Chondrocyte (in vitro differentiated cells): ENCODE measurements around the gene RASSF10. TPM values are rescaled to one million over a fixed set of nuclear protein-coding genes. Genes with fewer than 3 reads are reported as not detected.

Experiments
- DNase-seq: peaks from one replicate; pipeline ENCODE4 v3.0.0; 2021; ENCODE audit warnings: mixed read lengths, low spot score
- H3K27ac Mint-ChIP-seq: one replicate; pipeline ENCODE4 v1.8.0; 2021; ENCODE audit warnings: mild to moderate bottlenecking, moderate library complexity, mixed read lengths; ENCODE audit not compliant: unreplicated experiment
- H3K27me3 Mint-ChIP-seq: 2 replicates; pipeline ENCODE4 v1.8.0; 2021; ENCODE audit warnings: low read depth, mixed read lengths
- H3K36me3 Mint-ChIP-seq: 2 replicates; pipeline ENCODE4 v1.8.0; 2021; ENCODE audit warnings: low read depth, mixed read lengths
- H3K4me1 Mint-ChIP-seq: 2 replicates; pipeline ENCODE4 v1.8.0; 2021; ENCODE audit warnings: low read depth, mild to moderate bottlenecking, mixed read lengths
- H3K4me3 Mint-ChIP-seq: one replicate; pipeline ENCODE4 v1.8.0; 2021; ENCODE audit warnings: mild to moderate bottlenecking, moderate library complexity, mixed read lengths; ENCODE audit not compliant: unreplicated experiment
- H3K9me3 Mint-ChIP-seq: 2 replicates; pipeline ENCODE4 v1.8.0; 2021; ENCODE audit warnings: low read depth, mixed read lengths
- total RNA-seq: library from RNA; stranded (reverse); gene quantifications from 3 replicates; pipeline ENCODE4 v1.2.1, GENCODE V29; 2021
- TF ChIP-seq, protein P1 (sequence below): fragments of 200-600 bp; sonication (generic); IDR thresholded peaks from 2 replicates; pipeline ENCODE4 v1.5.0; 2021; ENCODE audit warnings: antibody characterized with exemption, mild to moderate bottlenecking, moderate library complexity

RASSF10 gene
- total RNA-seq, 1 donor from 2014 or later, result not detected

DNA sequence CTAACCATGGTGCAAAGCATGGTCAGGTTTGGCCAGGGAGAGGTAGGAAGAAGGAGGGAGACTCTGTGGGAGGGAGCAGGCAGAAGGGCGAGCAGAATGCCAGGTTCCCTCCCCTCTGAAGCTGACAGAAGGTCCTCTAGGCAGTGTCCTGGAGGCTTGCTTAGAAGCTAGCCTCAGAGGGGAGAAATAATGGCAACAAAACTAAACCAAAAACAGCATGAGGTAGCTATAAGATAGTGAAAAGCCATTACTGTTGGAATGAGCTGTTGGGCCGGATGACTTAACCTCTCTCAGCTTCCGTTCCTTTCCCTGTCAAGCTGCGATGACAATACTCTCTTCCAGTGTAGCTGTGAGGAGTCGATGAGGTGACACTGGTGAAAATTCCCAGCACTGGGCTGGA is 36.6 kb downstream of the RASSF10 start:
- TF ChIP-seq, protein P1, sequence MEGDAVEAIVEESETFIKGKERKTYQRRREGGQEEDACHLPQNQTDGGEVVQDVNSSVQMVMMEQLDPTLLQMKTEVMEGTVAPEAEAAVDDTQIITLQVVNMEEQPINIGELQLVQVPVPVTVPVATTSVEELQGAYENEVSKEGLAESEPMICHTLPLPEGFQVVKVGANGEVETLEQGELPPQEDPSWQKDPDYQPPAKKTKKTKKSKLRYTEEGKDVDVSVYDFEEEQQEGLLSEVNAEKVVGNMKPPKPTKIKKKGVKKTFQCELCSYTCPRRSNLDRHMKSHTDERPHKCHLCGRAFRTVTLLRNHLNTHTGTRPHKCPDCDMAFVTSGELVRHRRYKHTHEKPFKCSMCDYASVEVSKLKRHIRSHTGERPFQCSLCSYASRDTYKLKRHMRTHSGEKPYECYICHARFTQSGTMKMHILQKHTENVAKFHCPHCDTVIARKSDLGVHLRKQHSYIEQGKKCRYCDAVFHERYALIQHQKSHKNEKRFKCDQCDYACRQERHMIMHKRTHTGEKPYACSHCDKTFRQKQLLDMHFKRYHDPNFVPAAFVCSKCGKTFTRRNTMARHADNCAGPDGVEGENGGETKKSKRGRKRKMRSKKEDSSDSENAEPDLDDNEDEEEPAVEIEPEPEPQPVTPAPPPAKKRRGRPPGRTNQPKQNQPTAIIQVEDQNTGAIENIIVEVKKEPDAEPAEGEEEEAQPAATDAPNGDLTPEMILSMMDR, result no peak
- H3K27me3 Mint-ChIP-seq, result peaks cover 15% of the 10 kb centered on the region

DNA sequence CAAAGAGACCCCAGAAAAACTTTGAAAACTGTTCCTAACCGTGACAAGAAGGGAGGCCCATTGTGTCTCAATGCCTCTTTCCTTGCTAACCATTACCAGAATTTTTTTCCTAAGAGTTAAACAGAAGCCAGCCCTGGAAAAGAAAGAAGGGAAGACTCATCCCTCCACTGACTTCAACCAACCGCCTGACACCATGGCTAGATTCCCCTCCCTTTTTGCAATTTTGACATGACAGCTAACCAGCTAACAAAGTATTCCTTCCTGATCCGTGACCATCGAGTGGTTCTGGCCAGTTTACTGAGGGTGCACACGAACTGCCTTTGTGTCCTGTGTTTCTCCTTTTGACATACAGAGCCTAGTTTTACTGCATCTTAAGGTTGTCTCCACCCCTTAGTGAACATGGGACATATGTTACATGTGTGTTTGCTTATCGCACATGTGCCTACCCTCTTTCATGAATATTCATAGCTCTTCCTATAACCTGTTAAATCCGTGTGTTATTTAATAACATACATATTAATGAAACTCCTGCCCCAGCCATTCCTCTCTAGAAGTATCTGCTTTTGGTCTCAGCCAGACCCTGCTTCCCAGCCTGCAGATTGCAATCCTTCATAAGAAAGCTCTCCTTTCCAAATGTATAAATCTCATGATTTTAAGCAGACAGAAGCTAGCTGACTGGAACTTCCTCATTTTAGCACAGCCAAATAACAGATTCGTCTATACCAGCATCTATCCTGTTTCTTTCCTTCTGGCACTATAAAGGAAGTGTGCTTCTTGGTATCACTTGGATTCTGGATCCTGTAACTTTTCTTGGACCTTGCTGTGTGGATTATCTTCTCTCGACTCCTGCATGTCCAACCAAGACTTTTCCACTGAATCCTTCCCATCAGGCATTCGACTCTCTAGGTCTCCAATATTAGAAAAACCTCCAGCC is 37.8 kb downstream of the RASSF10 start:
- peaks cover 15% of the 10 kb centered on the region for H3K27me3 Mint-ChIP-seq
- H3K27ac Mint-ChIP-seq, result no peak overlapping the region
- no peak for DNase-seq
- no peaks in the 10 kb centered on the region for H3K4me1 Mint-ChIP-seq
- H3K9me3 Mint-ChIP-seq, result peaks cover 7% of the 10 kb centered on the region
- H3K4me3 Mint-ChIP-seq, result no peak overlapping the region
- TF ChIP-seq, protein P1, result no peak
- H3K36me3 Mint-ChIP-seq, result no peaks in the 10 kb centered on the region

More for the DNA sequence above, 36.6 kb downstream of the RASSF10 start:
- Mint-ChIP-seq H3K4me1 (no peaks in the 10 kb centered on the region), H3K27ac (no peak overlapping the region), H3K9me3 (peaks cover 7% of the 10 kb centered on the region), H3K36me3 (no peaks in the 10 kb centered on the region), H3K4me3 (no peak overlapping the region)
- DNase-seq, result no peak

DNA sequence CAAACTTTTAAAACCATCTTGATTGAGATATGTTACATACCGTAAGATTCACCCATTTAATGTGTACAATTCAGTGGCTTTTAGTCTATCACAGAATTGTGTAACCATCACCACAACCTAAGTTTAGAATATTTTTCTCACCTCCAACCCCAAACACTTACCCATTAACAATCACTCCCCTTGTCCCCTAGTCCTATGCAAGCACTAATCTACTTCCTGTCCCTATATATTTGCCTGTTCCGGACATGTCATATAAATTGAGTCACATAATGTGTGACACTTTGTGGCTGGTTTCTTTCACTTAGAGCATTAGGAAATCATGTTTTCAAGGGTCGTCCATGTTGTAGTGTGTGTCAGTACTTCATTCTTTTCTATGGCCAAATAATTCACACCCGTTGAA is 38.8 kb downstream of the RASSF10 start:
- Mint-ChIP-seq H3K27ac (no peak overlapping the region), H3K4me3 (no peak overlapping the region), H3K9me3 (peaks cover 7% of the 10 kb centered on the region), H3K36me3 (no peaks in the 10 kb centered on the region), H3K4me1 (no peaks in the 10 kb centered on the region), H3K27me3 (peaks cover 8% of the 10 kb centered on the region)
- DNase-seq, result no peak
- TF ChIP-seq, protein P1, result no peak

DNA sequence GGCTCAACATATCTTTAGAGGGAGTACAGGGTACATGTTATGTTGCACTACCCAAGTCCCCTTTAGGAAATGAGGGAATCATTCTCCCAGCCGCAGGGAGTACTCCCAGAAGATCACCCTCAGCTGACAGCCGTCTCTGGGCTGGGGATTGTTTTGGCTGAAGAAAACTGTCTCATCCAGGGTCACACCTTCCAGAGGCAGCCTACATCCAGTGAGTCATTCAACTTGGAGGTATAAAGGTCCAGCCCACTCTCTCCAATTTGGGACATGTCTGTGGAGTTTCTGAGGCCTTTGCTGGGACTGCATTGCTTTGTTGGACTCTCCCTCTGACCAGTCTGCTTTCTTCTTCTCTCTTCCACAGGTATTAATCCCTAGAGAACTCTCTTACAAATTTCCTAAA is 42.1 kb downstream of the RASSF10 start:
- no peak overlapping the region for H3K27ac Mint-ChIP-seq
- peaks cover 2% of the 10 kb centered on the region for H3K27me3 Mint-ChIP-seq
- DNase-seq, result no peak
- H3K4me3 Mint-ChIP-seq, result no peak overlapping the region
- TF ChIP-seq, protein P1, result no peak
- H3K36me3 Mint-ChIP-seq, result no peaks in the 10 kb centered on the region
- H3K9me3 Mint-ChIP-seq, result peaks cover 7% of the 10 kb centered on the region
- no peaks in the 10 kb centered on the region for H3K4me1 Mint-ChIP-seq

DNA sequence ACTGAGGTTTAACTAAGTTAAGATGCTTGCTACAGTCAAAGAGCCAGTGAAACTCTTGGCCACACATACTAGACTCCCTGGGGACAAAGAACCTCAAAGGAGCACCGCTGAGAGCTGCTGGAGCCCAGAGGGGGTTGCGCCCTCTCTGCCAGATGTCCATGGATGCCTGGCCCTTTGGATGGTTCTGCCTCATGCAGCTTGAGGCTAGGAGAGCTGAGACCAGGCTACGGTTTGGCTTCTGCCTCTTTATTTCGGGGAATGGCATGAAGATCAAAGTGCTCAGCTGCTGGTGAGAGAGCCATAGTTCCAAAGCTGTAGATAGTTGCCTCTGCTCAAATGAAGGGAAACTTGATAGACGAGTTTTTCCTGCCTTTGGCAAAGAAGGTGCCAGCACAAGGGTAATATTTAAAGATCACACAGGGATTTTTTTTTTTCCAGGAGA is 43.0 kb downstream of the RASSF10 start:
- no peak for DNase-seq
- Mint-ChIP-seq H3K9me3 (peaks cover 7% of the 10 kb centered on the region), H3K27ac (no peak overlapping the region), H3K27me3 (peaks cover 2% of the 10 kb centered on the region), H3K4me3 (no peak overlapping the region), H3K36me3 (no peaks in the 10 kb centered on the region), H3K4me1 (no peaks in the 10 kb centered on the region)
- TF ChIP-seq, protein P1, result no peak
